Liver (tissue), 9 donors: ENCODE data around the gene MAPK11. TPM values are rescaled to one million over a fixed set of nuclear protein-coding genes. Genes with fewer than 3 reads are reported as not detected.
A peak's percentile ranks its signal among the peaks of the same experiment; 100 is the strongest.

Source experiments
- DNase-seq: peaks from one replicate; pipeline ENCODE4 v3.0.0-alpha.2; 2017; ENCODE audit warnings: low spot score
- H3K27ac ChIP-seq, 2 donors: one replicate each; pipeline ENCODE4 v1.7.0; 2013; ENCODE audit warnings: inconsistent platforms in 2 of 2, low read length in 2 of 2, control low read depth in 1 of 2, low read depth in 1 of 2, mild to moderate bottlenecking in 1 of 2
- H3K27me3 ChIP-seq, 4 donors: one replicate each; pipeline versions ENCODE4 v1.6.1 to v1.7.0; 2013; ENCODE audit warnings: low read length in 3 of 4, inconsistent platforms in 1 of 4, mild to moderate bottlenecking in 1 of 4, moderate library complexity in 1 of 4; ENCODE audit not compliant: control insufficient read depth in 4 of 4, insufficient read depth in 4 of 4
- H3K36me3 ChIP-seq, 4 donors: one replicate each; pipeline versions ENCODE4 v1.6.1 to v1.7.0; 2013; ENCODE audit warnings: low read length in 3 of 4, mild to moderate bottlenecking in 3 of 4, low read depth in 1 of 4, moderate library complexity in 1 of 4; ENCODE audit not compliant: control insufficient read depth in 4 of 4, insufficient read depth in 3 of 4
- H3K4me1 ChIP-seq, 4 donors: one replicate each; pipeline versions ENCODE4 v1.6.1 to v1.7.0; 2013; ENCODE audit warnings: low read length in 3 of 4, mild to moderate bottlenecking in 3 of 4, moderate library complexity in 1 of 4; ENCODE audit not compliant: control insufficient read depth in 4 of 4, insufficient read depth in 4 of 4
- H3K4me3 ChIP-seq, 3 donors: one replicate each; pipeline versions ENCODE4 v1.6.1 to v1.7.0; 2013; ENCODE audit warnings: low read length in 3 of 3, control low read depth in 1 of 3, low read depth in 1 of 3, mild to moderate bottlenecking in 1 of 3
- H3K9ac ChIP-seq, 2 donors: one replicate each; pipeline ENCODE4 v1.7.0; 2013; ENCODE audit warnings: low read length in 2 of 2, mild to moderate bottlenecking in 2 of 2, moderate library complexity in 2 of 2, control low read depth in 1 of 2, low read depth in 1 of 2
- H3K9me3 ChIP-seq, 4 donors: one replicate each; pipeline versions ENCODE4 v1.6.1 to v1.7.0; 2013; ENCODE audit warnings: low read length in 3 of 4; ENCODE audit not compliant: control insufficient read depth in 4 of 4
- ATF3 ChIP-seq: IDR thresholded peaks from 2 replicates; pipeline ENCODE4 v1.6.1; 2016; ENCODE audit warnings: antibody characterized with exemption
- CTCF ChIP-seq: fragments of 150-350 bp; IDR thresholded peaks from 2 replicates; pipeline ENCODE4 v1.5.1; 2017; ENCODE audit warnings: improper control_type of control experiment, low read depth, low read length; ENCODE audit not compliant: missing input control
- EGR1 ChIP-seq, 2 donors: IDR thresholded peaks; 2 replicates each; pipeline ENCODE4 v1.6.1; 2016 to 2018; ENCODE audit warnings: antibody characterized with exemption in 2 of 2, low read depth in 2 of 2
- FOXA1 ChIP-seq: IDR thresholded peaks from 2 replicates; pipeline ENCODE4 v1.6.1; 2016; ENCODE audit warnings: antibody characterized with exemption
- FOXA2 ChIP-seq: IDR thresholded peaks from 2 replicates; pipeline ENCODE4 v1.6.1; 2016; ENCODE audit warnings: antibody characterized with exemption
- HNF4A ChIP-seq, 2 donors: conservative IDR thresholded peaks; 2 replicates each; pipeline ENCODE4 v1.6.1; 2016; ENCODE audit warnings: antibody characterized with exemption in 2 of 2, mild to moderate bottlenecking in 2 of 2
- HNF4G ChIP-seq: IDR thresholded peaks from 2 replicates; pipeline ENCODE4 v1.6.1; 2016; ENCODE audit warnings: antibody characterized with exemption
- NR2F2 ChIP-seq: IDR thresholded peaks from 2 replicates; pipeline ENCODE4 v1.6.1; 2016; ENCODE audit warnings: antibody characterized with exemption
- RAD21 ChIP-seq, 2 donors: IDR thresholded peaks; 2 replicates each; pipeline ENCODE4 v1.6.1; 2016; ENCODE audit warnings: antibody characterized with exemption in 2 of 2, mild to moderate bottlenecking in 2 of 2
- REST ChIP-seq: IDR thresholded peaks from 2 replicates; pipeline ENCODE4 v1.6.1; 2016; ENCODE audit warnings: antibody characterized with exemption, mild to moderate bottlenecking
- RXRA ChIP-seq, 2 donors: IDR thresholded peaks; 2 replicates each; pipeline ENCODE4 v1.6.1; 2017 to 2018; ENCODE audit warnings: antibody characterized with exemption in 2 of 2, mild to moderate bottlenecking in 1 of 2
- SP1 ChIP-seq: IDR thresholded peaks from 2 replicates; pipeline ENCODE4 v1.6.1; 2018; ENCODE audit warnings: antibody characterized with exemption, mild to moderate bottlenecking
- TAF1 ChIP-seq: conservative IDR thresholded peaks from 2 replicates; pipeline ENCODE4 v1.6.1; 2016; ENCODE audit warnings: antibody characterized with exemption, mild to moderate bottlenecking
- YY1 ChIP-seq: IDR thresholded peaks from 2 replicates; pipeline ENCODE4 v1.6.1; 2016; ENCODE audit warnings: antibody characterized with exemption, mild to moderate bottlenecking
- WGBS: extraction: QIAGEN DNeasy Blood & Tissue Kit; methylation state at CpG from one replicate; pipeline ENCODE4 v1.1.7; 2013; 5-methylcytosine and 5-hydroxymethylcytosine counted together
- polyA plus RNA-seq, 2 donors: library from polyadenylated mRNA; stranded (reverse) in 1 of 2; unstranded in 1 of 2; fragments of 200-250 nt in 1 of 2; fragments of >200 nt in 1 of 2; fragmentation: Nextera tagmentation in 1 of 2; extraction: Ambion mirVana in 1 of 2; gene quantifications; one replicate each; pipeline versions ENCODE4 v1.2.1 to v1.2.3, GENCODE V29; 2013 to 2015
- total RNA-seq, 2 donors: library from RNA; depleted of rRNA; stranded (reverse); fragments of >200 nt; gene quantifications; one replicate each; pipeline ENCODE4 v1.2.3, GENCODE V29; 2014
- donor health status: healthy.
- donor health status: healthy.
- donor health status: healthy.
- donor health status: healthy.
- donor health status: healthy.

The MAPK11 gene
- total and polyA plus RNA-seq, 4 donors: 0.65 to 2.0 (median 1.0) TPM

GRCh38 chr22:50277761-50278160, 7.6 kb upstream of the MAPK11 start:
- Histone ChIP-seq H3K27me3 (no peaks in the 10 kb centered on the region), H3K4me3 (no peak overlapping the region), H3K27ac (no peak overlapping the region), H3K4me1 (peaks cover 0 to 6% (median 4%) of the 10 kb centered on the region in 4 donors), H3K9me3 (no peaks in the 10 kb centered on the region), H3K9ac (no peak overlapping the region), H3K36me3 (peaks cover 18 to 70% (median 36%) of the 10 kb centered on the region in 4 donors)
- 89% methylated on average over 25 of the region's 25 CpGs for WGBS
- TF ChIP-seq RAD21 (IDR thresholded peaks at IDR 0.05) (no peak), REST (no peak), HNF4A (conservative IDR thresholded peaks at IDR 0.05) (no peak), ATF3 (no peak), FOXA1 (no peak), EGR1 (IDR thresholded peaks at IDR 0.05; ENCODE audit: low read depth in 2 of 2) (no peak), YY1 (no peak), RXRA (IDR thresholded peaks at IDR 0.05) (no peak), NR2F2 (no peak), CTCF (no peak), SP1 (no peak), FOXA2 (no peak), HNF4G (no peak), TAF1 (no peak)
- DNase-seq: no peak

GRCh38 chr22:50276143-50276542, 6.0 kb upstream of the MAPK11 start:
- Histone ChIP-seq H3K4me1 (peaks cover 6 to 12% (median 9%) of the 10 kb centered on the region in 4 donors), H3K27ac (no peak overlapping the region), H3K27me3 (no peaks in the 10 kb centered on the region), H3K4me3 (no peak overlapping the region), H3K9ac (no peak overlapping the region), H3K9me3 (no peaks in the 10 kb centered on the region), H3K36me3 (peaks cover 14 to 54% (median 30%) of the 10 kb centered on the region in 4 donors)
- 59% methylated on average over 25 of the region's 25 CpGs for WGBS
- DNase-seq: peak; percentile 52
- TF ChIP-seq RAD21 (IDR thresholded peaks at IDR 0.05): peak in 1 of 2 donors; percentile 67
- peak; percentile 35 for TF ChIP-seq CTCF
- TF ChIP-seq HNF4A (conservative IDR thresholded peaks at IDR 0.05): no peak
- no peak for TF ChIP-seq YY1
- TF ChIP-seq SP1: no peak
